HFFc6 (cell line): ENCODE results near the gene PRR12. TPM values are rescaled to one million over a fixed set of nuclear protein-coding genes. Genes with fewer than 3 reads are reported as not detected.

ENCODE experiments used
- DNase-seq: peaks from one replicate; pipeline ENCODE4 v3.0.0-alpha.2; 2018
- H3K27ac Mint-ChIP-seq: 2 replicates; pipeline ENCODE4 v1.8.0; 2020; ENCODE audit warnings: mild to moderate bottlenecking, mixed read lengths
- H3K27me3 Mint-ChIP-seq: 2 replicates; pipeline ENCODE4 v1.8.0; 2021; ENCODE audit warnings: mild to moderate bottlenecking, moderate library complexity, mixed read lengths; ENCODE audit not compliant: insufficient read depth
- H3K36me3 Mint-ChIP-seq: 2 replicates; pipeline ENCODE4 v1.8.0; 2021; ENCODE audit warnings: low read depth, mixed read lengths
- H3K4me1 Mint-ChIP-seq: 2 replicates; pipeline ENCODE4 v1.8.0; 2020; ENCODE audit warnings: low read depth, mixed read lengths
- H3K4me3 Mint-ChIP-seq: 2 replicates; pipeline ENCODE4 v1.8.0; 2020; ENCODE audit warnings: mild to moderate bottlenecking, moderate library complexity, mixed read lengths
- H3K9me3 Mint-ChIP-seq: 2 replicates; pipeline ENCODE4 v1.8.0; 2020; ENCODE audit warnings: mild to moderate bottlenecking, mixed read lengths
- CTCF ChIP-seq: fragments of 200-600 bp; sonication (generic); IDR thresholded peaks from 2 replicates; pipeline ENCODE4 v1.5.0; 2021; ENCODE audit warnings: antibody characterized with exemption, mild to moderate bottlenecking
- total RNA-seq, 6 experiments: library from RNA; stranded (reverse); fragmentation: NEBNext Ultra II Directional; extraction: Animal tissue kit (Norgen Biotek cat#: 25700); gene quantifications; 2 replicates in 1 of 6; 3 replicates in 5 of 6; pipeline ENCODE4 v1.2.3, GENCODE V29; 2021

PRR12 gene
- total RNA-seq, 6 experiments from 2014 or later, result 23.3 to 26.2 (median 24.3) TPM

GRCh38 chr19:49593233-49594113 is 2.5 kb downstream of the PRR12 start:
- peak overlapping the region; percentile 90 for H3K4me3 Mint-ChIP-seq
- peaks cover 20% of the 10 kb centered on the region for H3K4me1 Mint-ChIP-seq
- TF ChIP-seq CTCF, result no peak
- H3K36me3 Mint-ChIP-seq, result peaks cover 12% of the 10 kb centered on the region; the same call in 1 of the 2 replicates
- peaks cover 2% of the 10 kb centered on the region; the same call in 1 of the 2 replicates for H3K27me3 Mint-ChIP-seq
- no peaks in the 10 kb centered on the region for H3K9me3 Mint-ChIP-seq
- peak; percentile 85 for DNase-seq
- H3K27ac Mint-ChIP-seq, result peak overlapping the region; percentile 70

- H3K27me3 Mint-ChIP-seq, result peaks cover 2% of the 10 kb centered on the region; the same call in 1 of the 2 replicates
- H3K27ac Mint-ChIP-seq, result peak overlapping the region; percentile 70
- no peak for DNase-seq
- H3K36me3 Mint-ChIP-seq, result peaks cover 16% of the 10 kb centered on the region; the same call in 1 of the 2 replicates
- TF ChIP-seq CTCF, result no peak
- peaks cover 20% of the 10 kb centered on the region for H3K4me1 Mint-ChIP-seq
- H3K4me3 Mint-ChIP-seq, result peak overlapping the region; percentile 90; the same call in 1 of the 2 replicates
- no peaks in the 10 kb centered on the region for H3K9me3 Mint-ChIP-seq
These were observed 3.4 kb downstream of the PRR12 start for GRCh38 chr19:49594157-49594992.

GRCh38 chr19:49594993-49595818 is 4.2 kb downstream of the PRR12 start:
- no peak overlapping the region for H3K4me3 Mint-ChIP-seq
- no peaks in the 10 kb centered on the region for H3K27me3 Mint-ChIP-seq
- H3K4me1 Mint-ChIP-seq, result peaks cover 20% of the 10 kb centered on the region
- no peak overlapping the region for H3K27ac Mint-ChIP-seq
- TF ChIP-seq CTCF, result no peak
- peaks cover 16% of the 10 kb centered on the region; the same call in 1 of the 2 replicates for H3K36me3 Mint-ChIP-seq
- no peaks in the 10 kb centered on the region for H3K9me3 Mint-ChIP-seq
- DNase-seq, result no peak

- TF ChIP-seq CTCF, result no peak
- H3K27me3 Mint-ChIP-seq, result no peaks in the 10 kb centered on the region
- no peak for DNase-seq
- H3K9me3 Mint-ChIP-seq, result no peaks in the 10 kb centered on the region
- peaks cover 16% of the 10 kb centered on the region; the same call in 1 of the 2 replicates for H3K36me3 Mint-ChIP-seq
- H3K4me1 Mint-ChIP-seq, result peaks cover 20% of the 10 kb centered on the region
- H3K27ac Mint-ChIP-seq, result no peak overlapping the region
- no peak overlapping the region for H3K4me3 Mint-ChIP-seq
These were observed 4.9 kb downstream of the PRR12 start for GRCh38 chr19:49595819-49596404.
